OCI-LY7 (cell line): ENCODE measurements around the gene LAMA2. TPM values are rescaled to one million over a fixed set of nuclear protein-coding genes. Genes with fewer than 3 reads are reported as not detected.

Experiments
- BruUV-seq: library from RNA; stranded (reverse); fragments of 400-500 nt; replicated peaks from 2 replicates; lab custom pipeline; 2021; lab: Mats Ljungman, UMichigan
- CTCF ChIA-PET: fragments of 300-600 bp; sonication (Branson Sonifier 250); formaldehyde crosslinking; loops from one replicate; lab custom pipeline; 2022; ENCODE audit warnings: antibody characterized with exemption; ENCODE audit not compliant: unreplicated experiment; lab: Charles Lee
- POLR2A ChIA-PET: fragments of 300-600 bp; sonication (Branson Sonifier 250); formaldehyde crosslinking; loops from one replicate; lab custom pipeline; 2022; ENCODE audit warnings: antibody characterized with exemption; lab: Charles Lee
- DNase-seq: peaks from one replicate; pipeline ENCODE4 v3.0.0-alpha.2; 2015; ENCODE audit warnings: low spot score
- H2AFZ ChIP-seq: fragments of 200-600 bp; sonication (generic), shearing (Covaris generic); 2 replicates; pipeline ENCODE4 v1.6.1; 2014; ENCODE audit warnings: mild to moderate bottlenecking, antibody characterized with exemption, low read length, moderate library complexity
- H3K27ac ChIP-seq: fragments of 200-600 bp; sonication (generic); 2 replicates; pipeline ENCODE4 v1.5.1; 2014; ENCODE audit warnings: mixed run types, low read depth, mild to moderate bottlenecking, moderate library complexity, low read length, inconsistent platforms; ENCODE audit not compliant: poor library complexity, severe bottlenecking
- H3K36me3 ChIP-seq: fragments of 200-600 bp; sonication (generic); 2 replicates; pipeline ENCODE4 v1.6.1; 2014; ENCODE audit warnings: mild to moderate bottlenecking, antibody characterized with exemption, low read length, moderate library complexity, mixed read lengths; ENCODE audit not compliant: insufficient read depth
- H3K4me1 ChIP-seq: fragments of 200-600 bp; sonication (generic); 2 replicates; pipeline ENCODE4 v1.5.1; 2014; ENCODE audit warnings: mild to moderate bottlenecking, low read length; ENCODE audit not compliant: insufficient read depth, poor library complexity, severe bottlenecking
- H3K4me2 ChIP-seq: fragments of 200-600 bp; sonication (generic); 2 replicates; pipeline ENCODE4 v1.6.1; 2014; ENCODE audit warnings: mild to moderate bottlenecking, low read length
- H3K4me3 ChIP-seq: fragments of 200-600 bp; sonication (generic); 2 replicates; pipeline ENCODE4 v1.5.1; 2014; ENCODE audit warnings: mild to moderate bottlenecking, low read depth, low read length; ENCODE audit not compliant: poor library complexity, severe bottlenecking
- H3K79me2 ChIP-seq: fragments of 200-600 bp; sonication (generic); 2 replicates; pipeline ENCODE4 v1.6.1; 2016; ENCODE audit warnings: low read depth, mild to moderate bottlenecking, low read length, moderate library complexity, mixed read lengths; ENCODE audit not compliant: insufficient read depth
- H3K9me2 ChIP-seq: fragments of 200-600 bp; sonication (generic); 2 replicates; pipeline ENCODE4 v1.6.1; 2016; ENCODE audit warnings: mild to moderate bottlenecking, low read length, mixed read lengths; ENCODE audit not compliant: insufficient read depth
- H3K9me3 ChIP-seq: fragments of 200-600 bp; sonication (generic); 2 replicates; pipeline ENCODE4 v1.6.1; 2014; ENCODE audit warnings: mild to moderate bottlenecking, mixed run types, low read length, mixed read lengths
- H4K20me1 ChIP-seq: fragments of 200-600 bp; sonication (generic); 2 replicates; pipeline ENCODE4 v1.6.1; 2014; ENCODE audit warnings: mild to moderate bottlenecking, antibody characterized with exemption, low read length, moderate library complexity, mixed read lengths; ENCODE audit not compliant: insufficient read depth
- CTCF ChIP-seq: fragments of 200-600 bp; sonication (generic); conservative IDR thresholded peaks from 2 replicates; pipeline ENCODE4 v1.5.1; 2014; ENCODE audit warnings: mild to moderate bottlenecking, antibody characterized with exemption, low read length, moderate library complexity, mixed read lengths
- EZH2phosphoT487 ChIP-seq: fragments of 200-600 bp; sonication (generic); IDR thresholded peaks from 2 replicates; pipeline ENCODE4 v1.6.1; 2018; ENCODE audit warnings: low read depth, borderline replicate concordance, mild to moderate bottlenecking, mixed run types, antibody characterized with exemption, low read length, moderate library complexity, mixed read lengths
- intact Hi-C: fragments of 100-400 bp; cut with micrococcal nuclease; formaldehyde crosslinking; loops from one replicate; pipeline ENCODE4 v1.10.0; 2022; ENCODE audit not compliant: unreplicated experiment
- total RNA-seq, 2 experiments: library from RNA; depleted of rRNA in 1 of 2; stranded (reverse); fragments of >200 nt in 1 of 2; shearing (Covaris generic) in 1 of 2; gene quantifications; 2 replicates each; pipeline ENCODE4 v1.2.3, GENCODE V29; 2014 to 2022

The LAMA2 gene
- total RNA-seq, 2 experiments from 2014 or later, result not detected

GRCh38 chr6:129191235-129191634 is 308.3 kb downstream of the LAMA2 start:
- H3K79me2 ChIP-seq, result no peaks in the 10 kb centered on the region
- no peaks in the 10 kb centered on the region for H4K20me1 ChIP-seq
- ChIA-PET POLR2A (no interaction called here), CTCF (no interaction called here)
- DNase-seq, result no peak
- no peaks in the 10 kb centered on the region for H3K36me3 ChIP-seq
- H2AFZ ChIP-seq, result no peak overlapping the region
- TF ChIP-seq EZH2phosphoT487 (no peak), CTCF (no peak)
- no peaks in the 10 kb centered on the region for H3K9me2 ChIP-seq
- no peak overlapping the region for H3K27ac ChIP-seq
- no peaks in the 10 kb centered on the region for H3K9me3 ChIP-seq
- no TSS peak for BruUV-seq
- H3K4me2 ChIP-seq, result no peak overlapping the region
- H3K4me3 ChIP-seq, result no peak overlapping the region
- no peaks in the 10 kb centered on the region for H3K4me1 ChIP-seq
- intact Hi-C loops, result no loop called here

- no peak overlapping the region for H3K27ac ChIP-seq
- H3K9me2 ChIP-seq, result no peaks in the 10 kb centered on the region
- H4K20me1 ChIP-seq, result no peaks in the 10 kb centered on the region
- DNase-seq, result no peak
- no peaks in the 10 kb centered on the region for H3K79me2 ChIP-seq
- no peak overlapping the region for H2AFZ ChIP-seq
- intact Hi-C loops, result no loop called here
- H3K9me3 ChIP-seq, result no peaks in the 10 kb centered on the region
- ChIA-PET POLR2A (no interaction called here), CTCF (no interaction called here)
- H3K36me3 ChIP-seq, result no peaks in the 10 kb centered on the region
- H3K4me2 ChIP-seq, result no peak overlapping the region
- no TSS peak for BruUV-seq
- TF ChIP-seq CTCF (no peak), EZH2phosphoT487 (no peak)
- H3K4me3 ChIP-seq, result no peak overlapping the region
- no peaks in the 10 kb centered on the region for H3K4me1 ChIP-seq
These were observed 309.6 kb downstream of the LAMA2 start for GRCh38 chr6:129192458-129192989.

- ChIA-PET POLR2A (interaction anchor here (0.5 to 1.5 kb wide), 4 partner anchors 9 to 80 kb away, joined by 3 to 5 read pairs (median 4); no protein-coding TSS in a partner anchor), CTCF (no interaction called here)
- no peaks in the 10 kb centered on the region for H3K36me3 ChIP-seq
- H3K4me3 ChIP-seq, result no peak overlapping the region
- intact Hi-C loops, result no loop called here
- no peak overlapping the region for H3K27ac ChIP-seq
- no peaks in the 10 kb centered on the region for H4K20me1 ChIP-seq
- BruUV-seq, result no TSS peak
- H3K9me3 ChIP-seq, result no peaks in the 10 kb centered on the region
- TF ChIP-seq EZH2phosphoT487, result no peak
- H3K4me2 ChIP-seq, result no peak overlapping the region
- DNase-seq, result no peak
- H3K79me2 ChIP-seq, result no peaks in the 10 kb centered on the region
- H3K9me2 ChIP-seq, result no peaks in the 10 kb centered on the region
- H3K4me1 ChIP-seq, result no peaks in the 10 kb centered on the region
- H2AFZ ChIP-seq, result no peak overlapping the region
These were observed 311.5 kb downstream of the LAMA2 start for GRCh38 chr6:129194306-129194941.
